Fibroblast of peridontal ligament (primary cell): ENCODE results near the gene SELENOI.
"Not testable (repeated sequence)": the region's sequence is repeated elsewhere in the genome, so short reads cannot be mapped to it uniquely, and the experiment has no call there.

ENCODE experiments used
- DNase-seq: peaks from one replicate; pipeline ENCODE4 v3.0.0-alpha.2; 2010; ENCODE audit errors: extremely low read depth

SELENOI gene

DNA sequence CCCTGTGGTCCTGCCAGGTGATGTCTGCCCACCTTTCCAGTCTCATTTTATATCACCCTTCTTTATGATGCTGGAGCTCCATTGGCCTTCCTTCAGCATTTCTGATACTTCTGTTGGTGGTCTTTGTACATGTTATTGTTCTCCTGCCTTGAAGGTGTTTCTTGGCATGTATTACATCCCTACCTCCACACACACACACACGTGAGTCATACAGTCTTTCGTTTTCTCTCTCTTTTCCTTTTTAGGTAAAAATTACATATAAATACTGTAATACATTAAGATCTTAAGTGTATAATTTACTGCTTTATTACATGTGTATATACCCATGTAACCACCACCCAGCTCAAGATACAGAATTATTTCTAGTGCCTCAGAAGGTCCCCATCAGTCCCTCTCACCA, 10.8 kb downstream of the SELENOI start:
- DNase-seq, result no peak

DNA sequence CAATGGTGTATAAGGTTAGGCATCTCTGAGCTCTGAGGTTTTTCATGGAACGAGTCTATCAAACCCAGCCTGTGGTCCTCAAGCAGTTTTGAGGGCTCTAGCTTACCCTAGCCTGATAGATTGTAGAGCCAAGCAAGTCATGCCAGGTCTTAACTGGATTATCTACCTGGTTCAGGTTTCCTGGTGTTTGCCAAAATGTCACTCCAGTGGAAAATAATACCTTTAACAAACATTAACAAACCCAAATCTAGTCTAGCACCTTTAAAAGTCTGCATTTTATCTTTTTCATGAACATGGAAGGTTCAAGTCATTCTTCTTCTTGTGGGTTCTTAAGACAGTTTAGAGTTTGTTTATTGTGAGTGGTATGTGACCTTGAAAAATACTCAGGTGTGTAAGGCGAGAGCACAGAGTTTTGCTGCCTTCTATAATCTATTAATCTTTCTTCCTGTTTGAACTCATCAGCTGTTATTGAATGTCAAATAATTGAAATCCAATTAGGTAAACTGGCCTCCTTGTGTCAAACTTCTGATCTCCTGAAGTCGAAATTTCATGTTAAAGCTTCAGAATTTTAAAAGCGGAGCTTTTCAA, 14.0 kb downstream of the SELENOI start:
- DNase-seq, result no peak

DNA sequence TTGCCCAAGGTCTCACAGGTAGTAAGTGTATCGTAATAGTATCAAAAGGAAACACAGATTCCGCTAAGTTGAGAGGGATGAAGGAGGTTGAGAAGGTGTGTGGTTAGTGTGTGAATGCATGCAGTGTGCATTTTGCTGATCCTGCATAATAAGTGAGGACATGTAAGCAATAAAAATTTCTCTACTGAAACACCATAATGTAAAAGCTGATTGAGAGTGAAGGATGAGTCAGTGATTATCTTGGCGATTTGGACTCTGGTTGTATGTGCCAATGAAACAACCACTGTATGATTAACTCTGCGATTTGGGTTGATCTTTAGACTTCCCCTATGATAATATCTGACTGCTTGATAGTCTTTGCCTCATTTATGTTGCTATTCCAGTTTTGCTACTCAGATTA, 17.4 kb downstream of the SELENOI start:
- peak; percentile 62 for DNase-seq

GRCh38 chr2:26363958-26364357, 18.0 kb downstream of the SELENOI start:
- DNase-seq, result no peak

DNA sequence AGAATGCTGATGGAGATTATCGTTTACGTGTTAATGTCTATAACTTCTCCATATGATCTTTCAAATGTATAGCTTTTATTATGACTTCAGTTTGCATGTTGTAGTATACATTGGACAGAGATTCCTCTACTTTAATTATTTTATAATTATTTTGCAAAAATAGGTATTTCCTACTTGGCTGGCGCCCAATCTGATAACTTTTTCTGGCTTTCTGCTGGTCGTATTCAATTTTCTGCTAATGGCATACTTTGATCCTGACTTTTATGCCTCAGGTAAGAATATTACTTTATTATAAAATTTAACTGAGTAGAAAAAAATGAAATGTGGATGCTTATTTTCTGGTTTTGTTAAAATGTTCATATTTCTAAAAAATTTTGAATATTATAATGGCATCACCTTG, 18.7 kb downstream of the SELENOI start:
- DNase-seq, result no peak

GRCh38 chr2:26366957-26367356, 21.0 kb downstream of the SELENOI start:
- no peak for DNase-seq

DNA sequence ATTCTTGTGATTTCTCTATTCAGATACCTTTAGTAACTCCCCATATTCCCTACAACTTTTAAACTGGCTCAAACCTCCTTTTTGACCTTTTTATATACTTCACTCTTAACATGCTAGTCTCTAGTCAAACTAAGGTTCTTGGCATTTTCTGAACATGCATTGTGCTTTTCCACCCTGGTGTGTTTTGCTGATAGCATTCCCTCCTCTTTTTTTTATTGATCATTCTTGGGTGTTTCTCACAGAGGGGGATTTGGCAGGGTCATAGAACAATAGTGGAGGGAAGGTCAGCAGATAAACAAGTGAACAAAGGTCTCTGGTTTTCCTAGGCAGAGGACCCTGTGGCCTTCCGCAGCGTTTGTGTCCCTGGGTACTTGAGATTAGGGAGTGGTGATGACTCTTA, 23.7 kb downstream of the SELENOI start:
- DNase-seq, result not testable (repeated sequence)

GRCh38 chr2:26370909-26371308, 25.0 kb downstream of the SELENOI start:
- not testable (repeated sequence) for DNase-seq

DNA sequence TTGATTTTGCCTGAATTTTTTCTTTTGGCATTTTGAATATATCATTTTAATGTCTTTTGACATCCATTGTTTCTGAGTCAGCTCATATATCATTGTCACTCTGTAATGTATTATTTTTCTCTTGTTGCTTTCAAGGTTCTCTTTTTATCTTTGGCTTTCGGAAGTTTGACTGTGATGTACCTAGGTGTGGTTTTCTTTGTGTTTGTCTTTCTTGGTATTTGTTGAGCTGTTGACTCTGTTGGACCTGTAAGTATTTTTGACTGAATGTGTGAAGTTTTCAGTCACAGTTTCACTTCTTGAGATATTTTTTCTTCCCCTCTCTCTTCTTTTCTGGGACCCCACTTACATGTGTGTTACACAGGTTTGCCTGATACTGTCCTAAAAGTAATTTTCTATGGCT, 30.9 kb downstream of the SELENOI start:
- DNase-seq, result no peak

DNA sequence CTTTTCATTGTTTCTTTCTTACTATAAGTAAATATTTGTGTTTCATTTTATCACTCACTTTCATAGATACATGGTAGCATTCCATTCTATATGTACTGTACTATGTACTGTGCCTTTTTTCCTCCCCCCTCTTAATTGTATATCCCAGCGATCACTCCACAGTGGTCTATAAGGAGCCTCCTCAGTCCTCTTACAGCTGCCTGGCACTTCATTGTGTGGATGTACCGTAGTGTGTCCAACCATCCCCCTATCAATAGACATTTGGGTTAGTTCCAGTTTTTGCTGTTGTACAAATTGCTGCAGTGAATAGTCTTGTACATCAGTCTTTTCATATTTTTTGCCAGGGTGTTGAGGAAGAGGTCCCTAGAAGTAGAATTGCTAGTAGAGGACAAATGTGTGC, 34.3 kb downstream of the SELENOI start:
- DNase-seq, result no peak

GRCh38 chr2:26382564-26382963, 36.6 kb downstream of the SELENOI start:
- no peak for DNase-seq

DNA sequence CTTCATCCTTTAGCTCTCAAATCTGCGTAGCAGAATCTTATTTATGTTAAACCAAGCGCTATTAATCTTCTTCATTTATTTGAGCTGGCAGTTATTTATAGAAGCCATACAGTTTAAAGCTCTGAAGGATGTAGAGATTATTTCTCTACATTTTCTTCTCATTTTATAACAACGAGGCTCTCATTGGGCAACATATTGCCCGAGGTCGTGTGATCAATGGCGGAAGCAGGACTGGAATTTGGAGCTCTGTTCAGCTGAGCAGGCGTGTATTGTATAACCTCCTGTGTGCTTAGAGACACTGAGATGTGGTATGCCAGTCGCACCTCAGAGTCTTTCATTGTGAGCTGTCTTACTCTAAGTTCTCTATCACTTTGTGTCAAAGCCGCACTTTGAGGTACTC, 38.2 kb downstream of the SELENOI start:
- no peak for DNase-seq

DNA sequence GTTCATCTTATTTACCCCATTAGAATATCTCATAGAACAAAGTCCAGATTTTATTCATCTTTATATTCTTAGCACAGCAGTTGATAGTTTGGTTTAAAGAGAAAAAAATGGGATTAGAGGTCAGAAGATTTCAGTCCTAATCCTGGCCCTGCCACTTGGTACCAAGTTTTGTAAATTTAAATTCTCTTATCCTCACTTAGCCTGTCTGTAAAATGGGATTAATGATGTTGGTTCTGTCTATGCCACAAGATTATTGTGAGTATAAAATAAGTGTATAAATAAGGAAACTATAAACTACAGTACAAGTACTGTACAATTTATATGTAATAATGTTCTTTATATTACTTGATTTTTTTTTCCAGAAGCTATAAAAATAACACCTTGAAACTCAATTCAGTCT, 38.7 kb downstream of the SELENOI start:
- no peak for DNase-seq

DNA sequence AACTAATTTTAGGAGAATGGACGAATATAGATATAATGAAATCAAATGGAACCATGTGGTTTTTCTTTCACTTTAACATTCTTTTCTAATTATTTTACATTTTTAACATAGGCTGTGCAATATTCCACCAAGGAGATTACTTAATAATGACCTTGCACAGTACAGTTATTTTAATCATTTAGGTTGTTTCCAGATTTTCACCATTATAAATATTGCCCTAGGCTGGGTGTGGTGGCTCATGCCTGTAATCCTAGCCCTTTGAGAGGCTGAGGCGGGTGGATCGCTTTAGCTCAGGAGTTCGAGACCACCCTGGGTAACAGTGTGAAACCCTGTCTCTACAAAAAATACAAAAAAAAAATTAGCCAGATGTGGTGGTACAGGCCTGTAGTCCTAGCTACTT, 41.2 kb downstream of the SELENOI start:
- DNase-seq, result no peak

GRCh38 chr2:26394694-26395093, 48.8 kb downstream of the SELENOI start:
- DNase-seq, result peak; percentile 9

DNA sequence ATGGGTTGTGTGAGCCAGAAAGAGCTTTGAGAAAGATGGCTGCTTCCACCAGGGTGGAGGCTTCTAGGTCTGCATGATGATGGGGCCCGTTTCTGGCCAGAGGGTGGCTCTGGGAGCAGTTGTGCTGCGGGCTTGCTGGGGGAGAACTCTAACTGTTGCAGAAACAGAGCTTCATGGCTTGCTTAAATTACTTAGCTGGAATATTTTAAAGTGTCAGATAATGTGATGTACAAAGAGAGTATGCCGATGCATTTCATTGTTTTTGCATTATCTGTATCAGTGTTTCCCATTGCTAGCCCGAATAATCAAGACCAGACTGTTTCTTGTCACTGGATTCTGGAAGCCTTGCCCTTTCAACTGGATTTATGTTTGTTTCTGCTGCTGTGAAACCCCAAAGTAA, 49.5 kb downstream of the SELENOI start:
- DNase-seq, result no peak

GRCh38 chr2:26396734-26397298, 50.9 kb downstream of the SELENOI start:
- DNase-seq, result no peak

- DNase-seq, result no peak
Observed at GRCh38 chr2:26399771-26400376, 53.9 kb downstream of the SELENOI start.

GRCh38 chr2:26400723-26401122, 54.8 kb downstream of the SELENOI start:
- no peak for DNase-seq

GRCh38 chr2:26401739-26402541, 56.0 kb downstream of the SELENOI start, which contains the start of gene DRC1:
Gene DRC1 (plus strand): TSS chr2:26401920. CDS start chr2:26401990, 70 bp downstream.
- DNase-seq, result peak; percentile 63

- DNase-seq, result no peak
Observed at GRCh38 chr2:26407526-26407925, 61.6 kb downstream of the SELENOI start.

GRCh38 chr2:26409785-26410184, 63.8 kb downstream of the SELENOI start:
- no peak for DNase-seq

GRCh38 chr2:26410764-26411243, 64.9 kb downstream of the SELENOI start:
- no peak for DNase-seq
